Spleen (tissue), 7 donors: ENCODE results near the gene DUS1L.

Experiments used
- POLR2AphosphoS5 ChIP-seq, 3 donors: sonication (generic); formaldehyde crosslinking; IDR thresholded peaks; one replicate each; pipeline ENCODE4 v1.5.1; 2017; ENCODE audit warnings: antibody characterized with exemption in 3 of 3
- TF ChIP-seq, protein P1 (sequence below), 11 experiments: fragments of 200-600 bp in 7 of 11; fragments of 450-650 bp in 4 of 11; sonication (generic) in 4 of 11; IDR thresholded peaks in 8 of 11; conservative IDR thresholded peaks in 3 of 11; 1 replicate in 7 of 11; 2 replicates in 4 of 11; pipeline versions ENCODE4 v1.4.0 to v1.8.0; 2016 to 2021; ENCODE audit warnings: antibody characterized with exemption in 11 of 11, inconsistent platforms in 4 of 11, mild to moderate bottlenecking in 1 of 11
- donor health status: DM: no; HTN: no; CAD: no; lungs with moderate emphysema.
- donor health status: DM: no; HTN: no; CAD: no.
- donor health status: DM: no; HTN: no; CAD: no.

DNA sequence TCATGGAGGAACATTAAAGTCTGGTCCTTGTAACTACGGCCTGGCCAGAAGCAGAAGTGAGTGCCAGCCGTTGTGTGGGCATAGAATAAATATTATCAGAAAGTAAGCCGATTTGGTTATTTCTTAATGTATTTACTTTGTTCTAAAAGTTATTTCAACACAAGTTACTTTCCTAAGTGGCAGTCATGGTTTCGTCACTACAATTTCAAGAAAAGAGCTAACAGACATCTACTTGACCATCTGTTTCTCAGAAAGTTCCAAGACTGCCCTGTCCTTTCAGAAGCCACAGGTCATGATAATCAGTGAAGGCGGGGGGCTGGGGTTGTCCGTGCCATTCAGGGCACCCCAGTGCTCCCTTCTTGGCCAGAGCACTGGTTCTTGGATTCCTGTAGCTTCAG lies 47.3 kb upstream of the DUS1L start:
- TF ChIP-seq, protein P1, sequence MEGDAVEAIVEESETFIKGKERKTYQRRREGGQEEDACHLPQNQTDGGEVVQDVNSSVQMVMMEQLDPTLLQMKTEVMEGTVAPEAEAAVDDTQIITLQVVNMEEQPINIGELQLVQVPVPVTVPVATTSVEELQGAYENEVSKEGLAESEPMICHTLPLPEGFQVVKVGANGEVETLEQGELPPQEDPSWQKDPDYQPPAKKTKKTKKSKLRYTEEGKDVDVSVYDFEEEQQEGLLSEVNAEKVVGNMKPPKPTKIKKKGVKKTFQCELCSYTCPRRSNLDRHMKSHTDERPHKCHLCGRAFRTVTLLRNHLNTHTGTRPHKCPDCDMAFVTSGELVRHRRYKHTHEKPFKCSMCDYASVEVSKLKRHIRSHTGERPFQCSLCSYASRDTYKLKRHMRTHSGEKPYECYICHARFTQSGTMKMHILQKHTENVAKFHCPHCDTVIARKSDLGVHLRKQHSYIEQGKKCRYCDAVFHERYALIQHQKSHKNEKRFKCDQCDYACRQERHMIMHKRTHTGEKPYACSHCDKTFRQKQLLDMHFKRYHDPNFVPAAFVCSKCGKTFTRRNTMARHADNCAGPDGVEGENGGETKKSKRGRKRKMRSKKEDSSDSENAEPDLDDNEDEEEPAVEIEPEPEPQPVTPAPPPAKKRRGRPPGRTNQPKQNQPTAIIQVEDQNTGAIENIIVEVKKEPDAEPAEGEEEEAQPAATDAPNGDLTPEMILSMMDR (IDR thresholded peaks at IDR 0.05 in 8 of 11, conservative IDR thresholded peaks at IDR 0.05 in 3 of 11), result no peak
- no peak for TF ChIP-seq POLR2AphosphoS5 (IDR thresholded peaks at IDR 0.05)
